A172 (cell line): ENCODE results near the gene LASP1. TPM values are rescaled to one million over a fixed set of nuclear protein-coding genes. Genes with fewer than 3 reads are reported as not detected.

Source experiments
- total RNA-seq: library from RNA; depleted of rRNA; stranded (reverse); fragments of >200 nt; shearing (Covaris generic); gene quantifications from 2 replicates; pipeline ENCODE4 v1.2.3, GENCODE V29; 2014; rRNA removed

LASP1 gene
- total RNA-seq, 1 experiment from 2014 or later: 270 TPM

Other genes starting within 250 kb of the LASP1 start
- gene EPOP, start 195.1 kb upstream of the LASP1 start, total RNA-seq: 3.0 and 3.7 TPM in 2 replicates
- 17.4 and 21.4 TPM in 2 replicates for gene MLLT6, start 164.8 kb upstream of the LASP1 start, total RNA-seq
- 7.5 and 12.4 TPM in 2 replicates for gene CISD3, start 139.7 kb upstream of the LASP1 start, total RNA-seq
- gene PCGF2, start 121.7 kb upstream of the LASP1 start, total RNA-seq: 8.2 and 9.9 TPM in 2 replicates
- 484 and 521 TPM in 2 replicates for gene PSMB3, start 117.3 kb upstream of the LASP1 start, total RNA-seq
- 55.6 and 66.9 TPM in 2 replicates for gene PIP4K2B, start 70.5 kb upstream of the LASP1 start, total RNA-seq
- gene CWC25, start 44.7 kb upstream of the LASP1 start, total RNA-seq: 15.8 and 16.1 TPM in 2 replicates
- 1,400 and 1,966 TPM in 2 replicates for gene RPL23, start 16.3 kb upstream of the LASP1 start, total RNA-seq
- gene FBXO47, start 97.3 kb downstream of the LASP1 start, total RNA-seq: not detected in 2 replicates